ENCODE data around the gene MRS2.

- TF ChIP-seq CTCF (IDR thresholded peaks at IDR 0.05; ENCODE audit: poor library complexity, severe bottlenecking): no peak
- no peak for TF ChIP-seq MXI1 (conservative IDR thresholded peaks at IDR 0.05; ENCODE audit: poor library complexity, severe bottlenecking)
- no peak for TF ChIP-seq EZH2 (IDR thresholded peaks at IDR 0.05; ENCODE audit: borderline replicate concordance, insufficient read depth, low read length, poor library complexity, severe bottlenecking)
- no peak for TF ChIP-seq TAF1 (IDR thresholded peaks at IDR 0.05; ENCODE audit: low read depth)
- TF ChIP-seq REST (IDR thresholded peaks at IDR 0.05; ENCODE audit: borderline replicate concordance): no peak
- TF ChIP-seq EP300 (conservative IDR thresholded peaks at IDR 0.05; ENCODE audit: poor library complexity, severe bottlenecking): no peak
- no peak for TF ChIP-seq RAD21 (conservative IDR thresholded peaks at IDR 0.05)
Observed at GRCh38 chr6:24472181-24472580, 69.4 kb downstream of the MRS2 start.
